ENCODE data around the gene DBET. TPM values are rescaled to one million over a fixed set of nuclear protein-coding genes. Genes with fewer than 3 reads are reported as not detected.
"Not testable (repeated sequence)": the region's sequence is repeated elsewhere in the genome, so short reads cannot be mapped to it uniquely, and the experiment has no call there.

Gene DBET
- total RNA-seq, 1 donor from 2014 or later, result not detected

- no peak for TF ChIP-seq CTCF (IDR thresholded peaks at IDR 0.05; ENCODE audit: insufficient read depth, low read length, severe bottlenecking)
- Histone ChIP-seq H3K4me3 (ENCODE audit: low read depth, low read length) (no peak overlapping the region), H3K27me3 (ENCODE audit: control insufficient read depth, insufficient read depth, low read length) (peaks cover 47% of the 10 kb centered on the region), H3K36me3 (ENCODE audit: control insufficient read depth, insufficient read depth, low read length) (no peaks in the 10 kb centered on the region)
- FAIRE-seq (no peak), DNase-seq (ENCODE audit: low read depth) (no peak)
Measured at GRCh38 chr4:190018201-190018920, 45.9 kb upstream of the DBET start.

DNA sequence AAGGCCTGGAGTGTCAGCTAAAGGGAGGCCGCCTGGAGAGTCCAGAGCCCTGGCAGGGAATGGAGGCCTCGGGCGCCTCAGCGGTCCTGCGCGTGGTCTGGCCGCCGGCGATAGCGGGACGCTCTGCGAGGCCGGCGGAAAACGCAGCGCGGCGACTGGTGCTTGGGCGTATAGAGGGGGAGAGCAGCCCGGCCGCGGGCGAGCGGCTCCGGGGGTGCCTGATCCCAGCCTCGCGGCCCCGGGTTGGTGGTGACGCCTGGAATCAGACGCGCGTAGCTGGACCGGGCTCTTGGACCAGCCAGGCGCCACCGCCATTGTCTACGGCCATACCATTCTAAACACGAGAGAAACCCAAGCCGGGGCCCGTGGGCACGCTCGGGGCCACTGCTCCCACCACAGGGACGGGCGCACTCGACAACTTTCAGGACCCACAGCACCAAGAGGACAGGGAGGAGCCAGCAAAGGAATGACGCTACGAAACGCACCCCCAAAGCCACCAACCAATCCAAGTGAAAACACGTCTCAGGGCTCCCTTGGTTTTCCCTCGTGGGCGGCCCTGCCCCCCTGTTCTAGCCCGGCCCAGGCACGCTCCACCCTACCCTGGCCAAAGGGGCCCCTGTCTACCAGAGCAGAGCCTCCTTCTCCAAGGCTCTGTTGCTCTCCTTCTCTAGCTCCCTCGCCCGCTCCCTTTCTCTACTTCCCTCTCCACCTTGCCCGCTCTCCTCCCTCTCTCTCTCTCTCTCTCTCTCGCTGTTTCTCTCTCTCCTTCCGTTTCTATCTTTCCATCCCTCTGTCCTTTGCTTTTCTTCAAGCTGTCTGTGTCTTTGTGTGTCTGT lies 45.1 kb upstream of the DBET start:
- no peaks in the 10 kb centered on the region for H3K36me3 ChIP-seq (ENCODE audit: control insufficient read depth, insufficient read depth, low read length)
- no peak overlapping the region for H3K4me3 ChIP-seq (ENCODE audit: low read depth, low read length)
- FAIRE-seq (no peak), DNase-seq (ENCODE audit: low read depth) (no peak)
- TF ChIP-seq CTCF (IDR thresholded peaks at IDR 0.05; ENCODE audit: insufficient read depth, low read length, severe bottlenecking), result no peak
- H3K27me3 ChIP-seq (ENCODE audit: control insufficient read depth, insufficient read depth, low read length), result peaks cover 47% of the 10 kb centered on the region

DNA sequence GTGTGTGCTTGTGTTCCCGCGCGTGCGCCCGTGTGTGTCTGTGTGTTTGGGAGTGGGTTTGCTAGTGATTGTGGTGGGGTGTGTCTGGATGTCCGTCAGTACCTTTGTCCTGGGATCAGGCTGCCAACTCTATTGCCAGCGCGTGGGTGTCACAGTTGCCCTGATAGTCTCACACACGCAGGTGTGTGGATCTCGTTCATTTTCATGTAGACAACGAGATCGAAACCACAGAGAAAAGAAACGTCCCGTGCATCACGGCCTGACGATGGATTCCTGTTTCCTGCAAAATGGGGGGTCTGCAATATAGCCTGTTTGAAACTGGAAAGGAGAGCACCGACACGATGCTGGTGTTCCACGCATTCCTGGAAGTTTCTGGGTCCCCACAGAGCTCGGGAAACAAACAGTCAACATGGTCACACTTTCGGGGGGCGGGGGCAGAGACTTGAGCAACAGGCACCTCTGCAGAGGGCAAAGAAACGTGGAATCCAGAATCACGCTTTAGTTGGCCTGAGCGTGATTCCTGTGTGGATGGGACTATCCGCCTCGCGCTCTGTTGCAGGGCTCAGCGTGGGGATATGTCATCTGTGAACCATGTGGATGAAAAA lies 44.3 kb upstream of the DBET start:
- peaks cover 47% of the 10 kb centered on the region for H3K27me3 ChIP-seq (ENCODE audit: control insufficient read depth, insufficient read depth, low read length)
- FAIRE-seq, result peak; percentile 100

DNA sequence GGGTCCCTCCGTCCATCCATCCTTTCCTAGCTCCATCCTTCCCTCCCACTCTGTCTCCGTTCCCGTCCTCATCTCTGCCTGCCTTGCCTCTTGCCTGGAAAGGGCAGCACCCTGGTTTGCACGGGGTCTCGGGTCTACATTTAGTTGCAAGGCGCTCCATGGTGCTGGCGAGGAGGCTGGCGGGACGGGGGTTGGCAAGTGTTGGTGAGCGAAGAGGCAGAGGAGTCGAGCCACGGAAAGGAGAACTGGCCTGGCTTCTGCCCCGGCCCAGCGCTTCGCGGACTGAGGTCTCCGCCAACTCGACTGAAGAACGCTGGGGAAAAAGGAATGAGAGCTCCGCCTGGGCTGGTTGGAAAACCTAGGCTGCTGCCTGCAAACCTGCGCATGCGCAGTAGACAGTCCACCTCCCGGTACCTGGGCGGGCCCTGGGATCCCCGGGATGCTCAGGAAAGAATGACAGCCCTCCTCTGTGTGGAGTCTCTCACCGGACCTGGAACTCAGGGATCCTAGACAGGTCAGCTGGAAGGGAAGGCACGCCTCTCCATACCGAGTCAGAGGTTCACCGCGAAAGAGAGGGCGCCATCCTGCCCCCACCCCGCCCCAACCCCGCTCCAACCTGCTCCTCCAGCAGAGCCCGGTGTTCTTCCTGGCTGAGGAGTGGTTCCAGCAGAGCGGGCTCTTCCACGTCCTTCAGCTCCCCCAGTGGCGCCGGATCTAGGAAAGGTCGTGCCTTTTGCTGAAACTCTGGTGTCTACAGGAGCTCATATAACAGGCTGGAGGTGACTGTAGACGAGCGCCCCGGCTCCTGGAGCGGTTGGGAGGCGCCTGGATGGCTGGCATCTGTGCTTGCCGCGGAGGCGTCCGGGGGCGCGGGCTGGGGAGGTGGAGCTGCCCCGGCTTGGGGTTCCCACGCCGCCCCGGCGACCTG lies 43.2 kb upstream of the DBET start:
- FAIRE-seq, result no peak
- H3K27me3 ChIP-seq (ENCODE audit: control insufficient read depth, insufficient read depth, low read length), result peaks cover 39% of the 10 kb centered on the region

More for the DNA sequence above, 44.3 kb upstream of the DBET start:
- not testable (repeated sequence) for H3K4me3 ChIP-seq (ENCODE audit: low read depth, low read length); DNase-seq (ENCODE audit: low read depth); H3K36me3 ChIP-seq (ENCODE audit: control insufficient read depth, insufficient read depth, low read length)

GRCh38 chr4:190021973-190022372 lies 42.3 kb upstream of the DBET start:
- not testable (repeated sequence) for DNase-seq (ENCODE audit: low read depth); H3K36me3 ChIP-seq (ENCODE audit: control insufficient read depth, insufficient read depth, low read length); FAIRE-seq; H3K4me3 ChIP-seq (ENCODE audit: low read depth, low read length)
- H3K27me3 ChIP-seq (ENCODE audit: control insufficient read depth, insufficient read depth, low read length), result peaks cover 32% of the 10 kb centered on the region

More for the DNA sequence above, 43.2 kb upstream of the DBET start:
- DNase-seq (ENCODE audit: low read depth), result peak; percentile 42
- Histone ChIP-seq H3K36me3 (ENCODE audit: control insufficient read depth, insufficient read depth, low read length) (no peaks in the 10 kb centered on the region), H3K4me3 (ENCODE audit: low read depth, low read length) (no peak overlapping the region)
- no peak for TF ChIP-seq CTCF (IDR thresholded peaks at IDR 0.05; ENCODE audit: insufficient read depth, low read length, severe bottlenecking)

- peaks cover 27% of the 10 kb centered on the region for H3K27me3 ChIP-seq (ENCODE audit: control insufficient read depth, insufficient read depth, low read length)
- not testable (repeated sequence) for H3K36me3 ChIP-seq (ENCODE audit: control insufficient read depth, insufficient read depth, low read length); DNase-seq (ENCODE audit: low read depth); H3K4me3 ChIP-seq (ENCODE audit: low read depth, low read length)
- peak; percentile 100 for FAIRE-seq
Measured at GRCh38 chr4:190022614-190023281, 41.6 kb upstream of the DBET start.

- H3K36me3 ChIP-seq (ENCODE audit: control insufficient read depth, insufficient read depth, low read length); FAIRE-seq; DNase-seq (ENCODE audit: low read depth); H3K4me3 ChIP-seq (ENCODE audit: low read depth, low read length); H3K27me3 ChIP-seq (ENCODE audit: control insufficient read depth, insufficient read depth, low read length): not testable (repeated sequence)
Measured at GRCh38 chr4:190027156-190027555, 37.1 kb upstream of the DBET start, which contains the start of gene FRG2. Gene FRG2 (minus strand): TSS chr4:190027256. CDS start chr4:190027204, 52 bp downstream.

- not testable (repeated sequence) for H3K36me3 ChIP-seq (ENCODE audit: control insufficient read depth, insufficient read depth, low read length); DNase-seq (ENCODE audit: low read depth); FAIRE-seq; H3K4me3 ChIP-seq (ENCODE audit: low read depth, low read length); H3K27me3 ChIP-seq (ENCODE audit: control insufficient read depth, insufficient read depth, low read length)
Measured at GRCh38 chr4:190031264-190031663, 33.0 kb upstream of the DBET start.

DNA sequence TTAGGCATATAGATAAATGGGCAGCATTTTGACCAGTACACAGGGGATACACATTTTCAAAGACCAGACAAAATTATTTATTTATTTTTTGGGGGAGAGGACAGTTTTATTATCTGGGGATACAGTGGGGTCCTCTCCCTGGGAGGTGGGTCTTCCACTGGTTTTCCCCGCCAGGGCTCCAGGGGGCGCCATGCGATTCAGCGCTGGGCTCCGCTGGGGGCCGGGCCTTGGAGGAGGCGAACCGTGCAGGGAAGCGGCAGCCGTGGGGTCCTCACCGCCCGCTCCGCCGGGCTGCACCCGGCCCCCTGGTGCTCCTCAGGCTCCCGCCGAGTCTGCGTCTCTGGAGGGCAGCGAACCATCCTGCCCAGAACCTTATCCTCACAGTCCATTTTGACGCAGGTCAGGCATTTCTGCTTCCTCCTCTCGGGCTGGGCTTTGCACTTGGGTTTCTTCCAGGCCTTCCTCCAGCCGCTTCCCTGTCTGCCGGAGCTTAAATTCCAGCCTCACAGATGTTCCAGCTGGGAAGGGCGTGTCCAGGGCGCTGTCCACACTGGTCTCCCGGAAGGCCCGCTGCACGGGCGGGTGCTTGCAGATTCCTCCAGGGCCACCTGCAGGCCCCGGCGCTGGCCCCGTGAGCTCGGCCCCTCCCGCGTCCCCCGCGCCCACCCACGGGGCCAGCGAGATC lies 26.5 kb upstream of the DBET start:
- not testable (repeated sequence) for FAIRE-seq; H3K4me3 ChIP-seq (ENCODE audit: low read depth, low read length); DNase-seq (ENCODE audit: low read depth); H3K36me3 ChIP-seq (ENCODE audit: control insufficient read depth, insufficient read depth, low read length); H3K27me3 ChIP-seq (ENCODE audit: control insufficient read depth, insufficient read depth, low read length)

Measured in bronchial epithelial cell (primary cell).